ENCODE measurements around the gene ARHGDIB. TPM values are rescaled to one million over a fixed set of nuclear protein-coding genes. Genes with fewer than 3 reads are reported as not detected.

ARHGDIB gene
- total RNA-seq, 1 experiment from 2014 or later = 1.6 TPM

GRCh38 chr12:14994610-14995009 lies 33.2 kb upstream of the ARHGDIB start:
- no peaks in the 10 kb centered on the region for H3K36me3 Mint-ChIP-seq
- no peaks in the 10 kb centered on the region for H3K4me1 Mint-ChIP-seq
- ChIA-PET POLR2A (no interaction called here), CTCF (interaction anchor here (0.9 to 4.1 kb wide), 8 partner anchors 13 to 238 kb away, joined by 3 to 44 read pairs (median 8); partner anchors contain the start of genes ART4 and ERP27)
- H3K27ac Mint-ChIP-seq = no peak overlapping the region
- no peaks in the 10 kb centered on the region for H3K27me3 Mint-ChIP-seq (ENCODE audit: low read depth)
- peaks cover 12% of the 10 kb centered on the region for H3K9me3 Mint-ChIP-seq
- H3K4me3 Mint-ChIP-seq = no peak overlapping the region
- DNase-seq (ENCODE audit: low spot score) (no peak), ATAC-seq (no peak)
- TF ChIP-seq HMGA2 (CRISPR knock-in tag; IDR thresholded peaks at IDR 0.05) (no peak), CDX4 (CRISPR knock-in tag; IDR thresholded peaks at IDR 0.05; ENCODE audit: borderline replicate concordance) (no peak), ZBTB21 (CRISPR knock-in tag; IDR thresholded peaks at IDR 0.05; ENCODE audit: borderline replicate concordance) (no peak), PRDM15 (CRISPR knock-in tag; IDR thresholded peaks at IDR 0.05) (no peak)

- no peak for DNase-seq (ENCODE audit: low spot score)
- TF ChIP-seq ZNF121 (CRISPR knock-in tag; IDR thresholded peaks at IDR 0.05) (no peak), MAX (CRISPR knock-in tag; IDR thresholded peaks at IDR 0.05) (no peak), ZNF317 (CRISPR knock-in tag; IDR thresholded peaks at IDR 0.05; ENCODE audit: borderline replicate concordance, low read depth) (no peak), AFF4 (CRISPR knock-in tag; IDR thresholded peaks at IDR 0.05; ENCODE audit: borderline replicate concordance) (no peak), FOXP1 (CRISPR knock-in tag; IDR thresholded peaks at IDR 0.05; ENCODE audit: borderline replicate concordance) (no peak), RELA (CRISPR knock-in tag; IDR thresholded peaks at IDR 0.05; ENCODE audit: borderline replicate concordance) (no peak), ETV6 (CRISPR knock-in tag; IDR thresholded peaks at IDR 0.05) (no peak), ZNF281 (CRISPR knock-in tag; IDR thresholded peaks at IDR 0.05) (no peak), FOXK1 (CRISPR knock-in tag; IDR thresholded peaks at IDR 0.05) (no peak), USF1 (CRISPR knock-in tag; IDR thresholded peaks at IDR 0.05) (no peak), GTF2I (CRISPR knock-in tag; conservative IDR thresholded peaks at IDR 0.05) (no peak), RORB (CRISPR knock-in tag; IDR thresholded peaks at IDR 0.05) (no peak), CBFB (CRISPR knock-in tag; IDR thresholded peaks at IDR 0.05; ENCODE audit: low read depth) (no peak), KAT7 (CRISPR knock-in tag; IDR thresholded peaks at IDR 0.05; ENCODE audit: borderline replicate concordance) (no peak), ESRRA (CRISPR knock-in tag; IDR thresholded peaks at IDR 0.05; ENCODE audit: borderline replicate concordance) (no peak), E2F1 (CRISPR knock-in tag; IDR thresholded peaks at IDR 0.05) (no peak)
- no peak for ATAC-seq
- ChIA-PET CTCF (interaction anchor here (2.9 to 4.1 kb wide), 3 partner anchors 57 to 183 kb away, joined by 13 to 44 read pairs (median 26); partner anchors contain the start of gene ERP27), POLR2A (no interaction called here)
- no peaks in the 10 kb centered on the region for H3K4me1 Mint-ChIP-seq
- no peaks in the 10 kb centered on the region for H3K27me3 Mint-ChIP-seq (ENCODE audit: low read depth)
- no peaks in the 10 kb centered on the region for H3K36me3 Mint-ChIP-seq
- peaks cover 12% of the 10 kb centered on the region for H3K9me3 Mint-ChIP-seq
- H3K27ac Mint-ChIP-seq = no peak overlapping the region
- H3K4me3 Mint-ChIP-seq = no peak overlapping the region
Measured at GRCh38 chr12:14993537-14994266, 32.3 kb upstream of the ARHGDIB start.

All from WTC11 (cell line).